Stimulated activated CD8-positive, alpha-beta memory T cell treated with anti-CD3 and anti-CD28 coated beads, Interleukin-12 subunit alpha, Interleukin-12 subunit beta, amount 100 ng/mL, for 1 hour (primary cell): ENCODE measurements around the gene TDRKH.
"Not testable (repeated sequence)": the region's sequence is repeated elsewhere in the genome, so short reads cannot be mapped to it uniquely, and the experiment has no call there.

Experiments used
- DNase-seq: peaks from one replicate; pipeline ENCODE4 v3.0.0-alpha.2; 2020; ENCODE audit warnings: low read depth

TDRKH gene

GRCh38 chr1:151802372-151802771 is 12.1 kb upstream of the TDRKH start:
- DNase-seq: no peak

GRCh38 chr1:151801846-151802245 is 11.5 kb upstream of the TDRKH start:
- no peak for DNase-seq

GRCh38 chr1:151801310-151801820 is 11.1 kb upstream of the TDRKH start:
- DNase-seq: no peak

DNA sequence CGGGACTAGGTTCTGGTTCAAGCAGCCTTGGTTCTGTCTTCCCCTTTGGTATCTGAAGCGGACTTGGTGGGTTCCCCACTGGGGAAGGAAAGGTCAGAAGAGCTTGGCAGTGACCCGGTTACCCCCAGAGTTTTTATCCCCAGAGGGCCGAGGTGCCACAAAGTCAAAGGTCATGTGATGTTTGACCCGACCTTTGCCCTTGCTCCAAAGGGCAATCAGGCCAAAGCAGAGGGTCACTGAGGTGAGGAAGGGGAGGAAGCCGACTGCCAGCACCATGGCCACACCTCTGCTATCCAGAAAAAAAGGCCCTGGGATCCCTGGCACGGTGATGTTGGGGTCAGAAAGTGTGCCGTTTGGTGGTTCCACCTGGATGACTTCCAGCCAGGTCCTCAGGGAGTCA is 10.5 kb upstream of the TDRKH start:
- DNase-seq: no peak

GRCh38 chr1:151799179-151800022 is 9.1 kb upstream of the TDRKH start:
- no peak for DNase-seq

GRCh38 chr1:151798571-151798970 is 8.3 kb upstream of the TDRKH start:
- no peak for DNase-seq

GRCh38 chr1:151790940-151791651 is 796 bp upstream of the TDRKH start:
- no peak for DNase-seq

GRCh38 chr1:151787689-151788088 is 2.6 kb downstream of the TDRKH start:
- no peak for DNase-seq

DNA sequence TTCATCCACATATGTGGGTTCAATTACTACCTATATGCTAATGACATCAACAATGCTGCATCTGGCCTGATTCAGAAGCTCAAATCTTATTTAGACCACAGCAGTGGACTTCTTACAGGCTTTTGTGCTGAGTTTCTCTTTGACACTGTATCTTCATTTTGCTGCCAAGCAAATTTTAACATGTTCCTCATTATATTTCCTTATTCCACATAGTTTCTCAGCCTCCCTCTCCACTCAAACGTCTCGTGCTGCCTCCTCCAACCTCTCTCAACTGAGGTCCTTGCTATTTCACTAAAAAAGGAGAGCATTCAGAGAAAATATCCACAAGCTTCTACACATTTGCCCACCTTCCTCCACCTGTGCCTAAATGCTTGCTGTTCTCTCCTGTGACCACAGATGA is 6.5 kb downstream of the TDRKH start:
- DNase-seq: no peak

DNA sequence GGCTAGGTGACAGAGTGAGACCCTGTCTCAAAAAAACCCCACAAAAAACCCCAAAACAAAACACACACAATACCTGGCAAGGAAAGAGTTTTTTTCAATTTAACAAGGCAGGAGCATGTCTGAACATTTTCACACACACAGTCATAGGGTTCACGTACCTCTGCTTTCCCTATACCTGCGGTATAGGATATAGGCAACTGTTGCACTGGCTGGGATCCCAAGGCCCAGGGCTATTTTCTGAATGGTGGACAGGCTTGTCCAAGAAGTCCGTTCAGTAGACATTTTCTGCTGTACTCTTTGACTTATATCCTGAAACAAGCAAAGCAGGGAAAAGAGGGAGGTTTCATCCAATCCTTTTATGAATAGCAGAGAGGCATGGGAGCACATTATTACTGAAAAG is 7.6 kb downstream of the TDRKH start:
- no peak for DNase-seq

DNA sequence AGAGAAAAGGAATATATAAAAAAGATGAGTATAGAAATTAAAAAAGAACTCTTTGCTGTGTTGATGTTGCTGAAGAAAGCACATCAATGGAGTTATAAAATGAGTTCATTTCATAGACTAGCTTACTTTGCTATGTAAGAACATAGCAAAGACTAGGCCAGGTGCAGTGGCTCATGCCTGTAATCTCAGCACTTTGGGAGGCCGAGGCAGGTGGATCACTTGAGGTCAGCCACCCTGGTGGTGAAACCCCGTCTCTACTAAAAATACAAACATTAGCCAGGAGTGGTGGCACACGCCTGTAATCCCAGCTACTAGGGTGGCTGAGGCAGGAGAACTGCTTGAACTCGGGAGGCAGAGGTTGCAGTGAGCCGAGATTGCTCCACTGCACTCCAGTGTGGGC is 8.3 kb downstream of the TDRKH start:
- not testable (repeated sequence) for DNase-seq

DNA sequence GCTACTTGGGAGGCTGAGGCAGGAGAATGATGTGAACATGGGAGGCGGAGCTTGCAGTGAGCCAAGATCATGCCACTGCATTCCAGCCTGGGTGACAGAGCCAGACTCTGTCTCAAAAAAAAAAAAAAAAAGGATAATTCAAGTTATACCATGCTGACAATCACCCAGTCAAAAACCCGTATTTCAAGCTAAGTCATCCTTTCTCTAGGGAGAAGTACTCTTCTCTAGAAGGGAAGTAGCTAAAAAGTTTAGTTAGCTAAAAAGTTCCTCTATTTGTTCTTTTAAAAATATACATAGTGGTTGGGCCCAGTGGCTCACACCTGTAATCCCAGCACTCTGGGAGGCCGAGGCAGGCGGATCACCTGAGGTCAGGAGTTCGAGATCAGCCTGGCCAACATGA is 9.6 kb downstream of the TDRKH start:
- DNase-seq: not testable (repeated sequence)

- DNase-seq: no peak
Observed at GRCh38 chr1:151779852-151780251, 10.4 kb downstream of the TDRKH start.

GRCh38 chr1:151777317-151777716 is 13.0 kb downstream of the TDRKH start:
- DNase-seq: no peak

GRCh38 chr1:151776665-151777062 is 13.6 kb downstream of the TDRKH start:
- DNase-seq: no peak

DNA sequence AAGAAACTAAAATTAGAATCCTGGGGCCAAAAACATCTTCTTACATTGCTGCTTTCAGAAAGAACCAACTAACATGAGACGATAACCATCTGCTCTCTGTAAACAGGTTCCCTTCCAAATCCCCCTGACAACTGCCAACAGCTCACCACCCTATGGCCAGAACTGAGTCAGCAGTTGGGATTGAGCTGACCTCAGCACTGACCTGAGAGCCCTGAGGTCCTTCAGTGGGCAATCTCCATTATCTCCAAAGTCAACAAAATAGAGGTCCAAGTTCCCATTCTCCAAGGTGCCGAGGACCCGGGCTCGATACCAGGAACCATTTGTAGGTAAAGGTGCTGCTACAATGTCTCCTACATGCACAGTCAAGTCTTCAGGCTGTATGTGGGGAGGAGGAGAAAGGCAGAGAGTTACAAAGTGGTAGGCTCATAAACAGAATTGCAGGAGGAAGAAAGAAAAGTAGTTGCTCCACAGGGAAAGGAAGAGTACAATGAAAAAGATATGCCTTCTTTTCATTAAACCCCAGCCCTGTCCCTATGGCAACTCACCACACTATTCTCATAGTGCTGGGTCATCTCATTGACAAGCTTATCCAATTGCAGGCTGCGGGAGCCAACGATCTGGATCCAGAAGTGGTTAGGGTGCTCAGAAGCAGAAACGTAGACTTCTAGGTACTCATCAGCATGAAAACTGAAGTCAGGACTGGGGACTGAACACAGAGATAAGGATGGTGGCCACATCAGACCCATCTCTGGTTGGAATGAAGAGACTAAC is 14.2 kb downstream of the TDRKH start:
- no peak for DNase-seq

DNA sequence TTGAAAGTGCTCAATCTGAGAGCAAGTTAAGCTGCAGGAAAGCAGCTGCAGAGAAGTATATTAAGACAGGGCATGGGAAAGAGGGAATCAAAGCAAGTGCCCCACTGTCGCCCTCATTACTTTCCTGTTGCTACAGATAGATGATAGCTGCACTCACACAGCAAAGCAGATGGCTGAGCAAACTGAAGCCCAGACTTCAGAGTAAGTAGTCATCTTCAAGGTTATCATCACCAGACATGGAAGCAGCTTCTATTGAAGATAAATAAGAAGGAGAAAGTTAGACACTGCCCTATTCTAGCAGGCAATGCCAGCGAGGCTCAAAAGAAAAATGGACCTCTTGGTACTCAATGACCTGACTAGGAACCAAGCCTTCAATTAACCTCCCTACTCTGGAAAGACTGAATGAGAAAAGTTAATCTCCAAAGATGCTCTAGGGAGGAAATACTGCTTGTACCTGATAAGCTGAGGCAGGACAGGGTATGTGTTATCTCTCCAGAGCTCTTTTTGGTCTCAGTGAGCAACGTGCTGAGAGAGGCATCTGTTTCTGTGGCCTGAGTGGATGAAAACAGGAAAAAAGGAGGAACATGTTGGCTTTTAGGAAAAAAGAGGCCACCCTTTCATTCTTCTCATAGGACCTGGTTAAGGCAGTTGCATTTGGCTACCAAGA is 15.9 kb downstream of the TDRKH start:
- no peak for DNase-seq

GRCh38 chr1:151773702-151774101 is 16.6 kb downstream of the TDRKH start:
- DNase-seq: no peak

DNA sequence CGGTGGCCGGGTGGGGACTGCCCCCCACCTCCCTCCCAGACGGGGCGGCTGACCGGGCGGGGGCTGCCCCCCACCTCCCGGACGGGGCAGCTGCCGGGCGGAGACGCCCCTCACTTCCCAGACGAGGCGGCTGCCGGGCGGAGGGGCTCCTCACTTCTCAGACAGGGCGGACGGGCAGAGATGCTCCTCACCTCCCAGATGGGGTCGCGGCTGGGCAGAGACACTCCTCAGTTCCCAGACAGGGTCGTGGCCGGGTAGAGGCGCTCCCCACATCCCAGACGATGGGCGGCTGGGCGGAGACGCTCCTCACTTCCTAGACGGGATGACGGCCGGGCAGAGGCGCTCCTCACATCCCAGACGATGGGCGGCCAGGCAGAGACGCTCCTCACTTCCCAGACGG is 21.0 kb downstream of the TDRKH start:
- DNase-seq: not testable (repeated sequence)

DNA sequence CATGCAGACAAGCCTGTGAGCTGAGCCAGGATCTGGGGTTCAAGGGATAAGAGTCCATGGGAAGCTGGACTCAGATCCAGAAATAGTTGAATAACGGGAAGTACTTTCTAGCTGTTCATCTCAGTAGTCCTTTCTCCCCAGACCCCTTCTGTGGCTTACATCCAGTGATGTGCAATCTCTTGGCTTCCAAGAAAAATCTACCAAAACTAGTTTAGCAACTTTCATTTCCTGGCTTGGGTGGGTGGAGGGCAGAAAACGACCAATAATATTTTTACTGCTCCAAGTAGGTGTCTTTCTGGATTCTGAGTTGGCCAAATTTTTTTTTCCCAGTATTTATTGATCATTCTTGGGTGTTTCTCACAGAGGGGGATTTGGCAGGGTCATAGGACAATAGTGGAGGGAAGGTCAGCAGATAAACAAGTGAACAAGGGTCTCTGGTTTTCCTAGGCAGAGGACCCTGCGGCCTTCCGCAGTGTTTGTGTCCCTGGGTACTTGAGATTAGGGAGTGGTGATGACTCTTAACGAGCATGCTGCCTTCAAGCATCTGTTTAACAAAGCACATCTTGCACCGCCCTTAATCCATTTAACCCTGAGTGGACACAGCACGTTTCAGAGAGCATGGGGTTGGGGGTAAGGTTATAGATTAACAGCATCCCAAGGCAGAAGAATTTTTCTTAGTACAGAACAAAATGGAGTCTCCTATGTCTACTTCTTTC is 21.8 kb downstream of the TDRKH start:
- DNase-seq: not testable (repeated sequence)

DNA sequence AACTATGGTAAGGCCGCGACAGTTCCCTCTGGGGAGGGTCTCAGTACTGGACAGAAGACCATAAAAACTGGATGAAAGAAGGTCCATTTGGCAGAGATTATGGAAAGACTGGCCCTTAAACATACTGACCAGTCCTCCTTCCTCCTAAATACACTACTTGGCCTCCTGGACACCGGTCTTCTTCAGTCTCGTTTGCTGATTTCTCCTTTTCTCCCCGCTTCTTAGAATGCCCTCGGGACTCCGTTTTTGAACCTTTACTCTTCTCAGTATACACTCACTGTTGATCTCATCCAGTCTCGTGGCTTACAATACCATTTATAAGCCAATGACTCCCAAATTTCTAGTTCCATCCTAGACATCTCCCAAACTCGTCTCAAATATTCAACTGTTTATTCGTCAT is 26.3 kb downstream of the TDRKH start:
- DNase-seq: no peak
